Esophagus muscularis mucosa (tissue), 4 donors: Measurements from ENCODE around the gene ZNF831. TPM values are rescaled to one million over a fixed set of nuclear protein-coding genes. Genes with fewer than 3 reads are reported as not detected.
A peak's percentile ranks its signal among the peaks of the same experiment; 100 is the strongest.

Source experiments
- DNase-seq: peaks from one replicate; pipeline ENCODE4 v3.0.0-alpha.2; 2017; ENCODE audit errors: extremely low spot score
- H3K27ac ChIP-seq, 4 donors: fragments of 200-600 bp; sonication (generic); replicated peaks in 1 of 4; 1 replicate in 3 of 4; 2 replicates in 1 of 4; pipeline ENCODE4 v1.5.1; 2016 to 2019; ENCODE audit warnings: mild to moderate bottlenecking in 1 of 4
- H3K27me3 ChIP-seq, 4 donors: fragments of 200-600 bp; sonication (generic); one replicate each; pipeline versions ENCODE4 v1.5.1 to v1.6.0; 2016 to 2019
- H3K36me3 ChIP-seq, 4 donors: fragments of 200-600 bp; sonication (generic); one replicate each; pipeline ENCODE4 v1.5.1; 2016 to 2019
- H3K4me1 ChIP-seq, 4 donors: fragments of 200-600 bp; sonication (generic); one replicate each; pipeline ENCODE4 v1.5.1; 2016 to 2019
- H3K4me3 ChIP-seq, 4 donors: fragments of 200-600 bp; sonication (generic); 1 replicate in 2 of 4; 2 replicates in 2 of 4; pipeline ENCODE4 v1.5.1; 2016 to 2019; ENCODE audit warnings: mild to moderate bottlenecking in 4 of 4, moderate library complexity in 1 of 4
- H3K9me3 ChIP-seq, 4 donors: fragments of 200-600 bp; sonication (generic); 1 replicate in 3 of 4; 2 replicates in 1 of 4; pipeline ENCODE4 v1.5.1; 2016 to 2019
- CTCF ChIP-seq, 3 experiments: fragments of 200-600 bp in 2 of 3; fragments of 450-650 bp in 1 of 3; sonication (generic) in 2 of 3; IDR thresholded peaks; one replicate each; pipeline ENCODE4 v1.5.1; 2017 to 2019; ENCODE audit warnings: antibody characterized with exemption in 3 of 3, mild to moderate bottlenecking in 2 of 3, moderate library complexity in 1 of 3
- EP300 ChIP-seq: sonication (generic); formaldehyde crosslinking; IDR thresholded peaks from one replicate; pipeline ENCODE4 v1.6.1; 2017; ENCODE audit warnings: antibody characterized with exemption
- POLR2A ChIP-seq: fragments of 450-650 bp; IDR thresholded peaks from one replicate; pipeline ENCODE4 v1.6.1; 2017; ENCODE audit warnings: antibody characterized with exemption, moderate library complexity, mild to moderate bottlenecking, low read depth
- POLR2AphosphoS5 ChIP-seq, 2 donors: sonication (generic); formaldehyde crosslinking; IDR thresholded peaks; one replicate each; pipeline ENCODE4 v1.6.1; 2017; ENCODE audit warnings: antibody characterized with exemption in 2 of 2
- WGBS: methylation state at CpG from one replicate; pipeline ENCODE4 v1.1.5; 2018; 5-methylcytosine and 5-hydroxymethylcytosine counted together
- intact Hi-C: fragments of 100-400 bp; cut with DNase I; formaldehyde crosslinking; loops from one replicate; pipeline ENCODE4 v1.15.1; 2023
- total RNA-seq, 4 donors: library from RNA; depleted of rRNA; stranded (reverse); fragments of >200 nt; gene quantifications; one replicate each; pipeline versions ENCODE4 v1.1.0 to v1.2.1, GENCODE V29; 2016

ZNF831 gene
- total RNA-seq, 4 donors from 2014 or later, result 0.34 to 1.3 (median 0.56) TPM

- peak; percentile 86 for DNase-seq
- H3K4me1 ChIP-seq, result peaks cover 10 to 25% (median 22%) of the 10 kb centered on the region in 4 donors
- intact Hi-C loops, result loop anchor here (2.0 kb wide), 2 partner anchors 132 to 350 kb away; no protein-coding TSS in a partner anchor
- no peak overlapping the region for H3K4me3 ChIP-seq
- 45% methylated on average over 9 of the region's 9 CpGs for WGBS
- no peaks in the 10 kb centered on the region for H3K9me3 ChIP-seq
- peaks cover 0 to 51% (median 0%) of the 10 kb centered on the region in 4 donors for H3K27me3 ChIP-seq
- H3K36me3 ChIP-seq, result no peaks in the 10 kb centered on the region
- H3K27ac ChIP-seq, result peak overlapping the region in 2 of 4 donors; percentile 15 to 54
- TF ChIP-seq CTCF (IDR thresholded peaks at IDR 0.05) (peak in 1 of 3 experiments; percentile 5), POLR2A (no peak), EP300 (no peak), POLR2AphosphoS5 (IDR thresholded peaks at IDR 0.05) (peak in 1 of 2 donors; percentile 30)
These were observed 57.6 kb downstream of the ZNF831 start for GRCh38 chr20:59221049-59221706.

- DNase-seq, result no peak
- H3K9me3 ChIP-seq, result no peaks in the 10 kb centered on the region
- peaks cover 0 to 54% (median 0%) of the 10 kb centered on the region in 4 donors for H3K27me3 ChIP-seq
- intact Hi-C loops, result loop anchor here (2.0 kb wide), 2 partner anchors 133 to 351 kb away; no protein-coding TSS in a partner anchor
- peak overlapping the region; percentile 56 to 62 (median 58) for H3K4me3 ChIP-seq
- peaks cover 10 to 25% (median 22%) of the 10 kb centered on the region in 4 donors for H3K4me1 ChIP-seq
- H3K27ac ChIP-seq, result peak overlapping the region; percentile 45 to 70 (median 51)
- no peaks in the 10 kb centered on the region for H3K36me3 ChIP-seq
- 17% methylated on average over 18 of the region's 18 CpGs for WGBS
- TF ChIP-seq EP300 (no peak), POLR2AphosphoS5 (IDR thresholded peaks at IDR 0.05) (no peak), POLR2A (no peak), CTCF (IDR thresholded peaks at IDR 0.05) (no peak)
These were observed 58.2 kb downstream of the ZNF831 start for GRCh38 chr20:59221707-59222252.

DNA sequence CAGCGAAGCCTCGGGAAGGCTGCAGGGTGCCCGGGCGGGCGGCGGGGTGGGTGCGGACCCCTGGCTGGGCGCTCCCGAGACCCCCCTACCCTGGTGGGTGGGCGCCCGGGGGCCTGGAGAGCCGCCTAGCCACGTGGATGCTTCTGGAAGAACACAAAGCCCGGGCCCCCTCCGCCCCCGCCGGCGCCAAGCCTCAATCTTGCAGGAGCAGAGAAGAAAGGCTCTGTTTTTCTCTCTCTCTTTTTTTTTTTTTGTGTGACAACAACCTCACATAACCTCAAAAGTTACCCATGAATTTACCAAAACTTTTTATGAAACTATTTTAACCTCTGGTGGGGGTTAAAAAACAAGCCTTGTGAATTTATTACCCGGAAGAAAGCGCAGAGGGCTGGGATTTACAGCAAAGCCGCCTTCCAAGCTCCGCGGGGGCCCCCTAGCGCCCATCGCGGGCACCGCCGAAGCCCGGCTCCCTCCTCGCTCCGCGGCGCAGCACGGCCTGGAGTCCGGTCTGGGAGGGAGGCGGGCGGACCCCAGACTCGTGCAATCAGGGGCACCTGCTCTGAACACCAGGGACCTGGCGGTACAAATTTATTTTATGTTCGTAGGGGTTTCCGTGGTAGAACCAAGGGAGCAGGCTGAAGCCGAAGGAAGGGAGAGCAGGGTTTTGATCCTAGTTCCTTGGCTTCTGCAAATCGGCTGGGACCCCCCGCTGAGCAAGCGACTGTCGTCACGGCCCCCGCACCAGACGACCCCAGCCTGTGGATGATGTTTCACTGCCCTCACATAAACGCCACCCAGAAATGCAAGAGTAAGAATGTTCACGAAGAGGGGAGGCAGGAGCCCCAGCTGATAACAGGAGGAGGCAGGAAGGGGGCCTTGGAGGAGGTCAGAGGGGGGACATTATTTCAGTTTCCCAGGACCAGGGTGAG is 58.9 kb downstream of the ZNF831 start:
- Histone ChIP-seq H3K9me3 (no peaks in the 10 kb centered on the region), H3K27me3 (peaks cover 0 to 54% (median 0%) of the 10 kb centered on the region in 4 donors), H3K27ac (peak overlapping the region; percentile 45 to 70 (median 51)), H3K4me1 (peaks cover 10 to 25% (median 22%) of the 10 kb centered on the region in 4 donors), H3K36me3 (no peaks in the 10 kb centered on the region), H3K4me3 (peak overlapping the region; percentile 56 to 62 (median 58))
- TF ChIP-seq POLR2AphosphoS5 (IDR thresholded peaks at IDR 0.05) (no peak), POLR2A (no peak), EP300 (no peak), CTCF (IDR thresholded peaks at IDR 0.05) (peak; percentile 91 to 98 (median 95))
- DNase-seq, result peak; percentile 92
- intact Hi-C loops, result no loop called here
- WGBS, result 3% methylated on average over 38 of the region's 51 CpGs

GRCh38 chr20:59223182-59223601 is 59.6 kb downstream of the ZNF831 start:
- peaks cover 10 to 25% (median 22%) of the 10 kb centered on the region in 4 donors for H3K4me1 ChIP-seq
- WGBS, result 21% methylated on average over 16 of the region's 21 CpGs
- H3K9me3 ChIP-seq, result no peaks in the 10 kb centered on the region
- H3K27me3 ChIP-seq, result peaks cover 0 to 54% (median 0%) of the 10 kb centered on the region in 4 donors
- peak; percentile 77 for DNase-seq
- peak overlapping the region; percentile 56 to 62 (median 58) for H3K4me3 ChIP-seq
- H3K27ac ChIP-seq, result no peak overlapping the region
- no peaks in the 10 kb centered on the region for H3K36me3 ChIP-seq
- intact Hi-C loops, result no loop called here
- TF ChIP-seq POLR2A (no peak), POLR2AphosphoS5 (IDR thresholded peaks at IDR 0.05) (no peak), EP300 (no peak), CTCF (IDR thresholded peaks at IDR 0.05) (no peak)
